CD4-positive, alpha-beta T cell treated with Interferon gamma for 1 hour (primary cell): ENCODE results near the gene GADD45GIP1.
"Not testable (repeated sequence)": the region's sequence is repeated elsewhere in the genome, so short reads cannot be mapped to it uniquely, and the experiment has no call there.

Source experiments
- DNase-seq: peaks from one replicate; pipeline ENCODE4 v3.0.0-alpha.2; 2020

Gene GADD45GIP1

GRCh38 chr19:12937927-12938778 lies 18.9 kb downstream of the GADD45GIP1 start, which contains the start of gene CALR:
CALR (plus strand) TSS chr19:12938609; CDS start chr19:12938680, 71 bp downstream.
- peak; percentile 99 for DNase-seq

- DNase-seq = peak; percentile 29
Measured at GRCh38 chr19:12937093-12937926, 19.7 kb downstream of the GADD45GIP1 start.

- DNase-seq = no peak
Measured at GRCh38 chr19:12936582-12936981, 20.4 kb downstream of the GADD45GIP1 start.

DNA sequence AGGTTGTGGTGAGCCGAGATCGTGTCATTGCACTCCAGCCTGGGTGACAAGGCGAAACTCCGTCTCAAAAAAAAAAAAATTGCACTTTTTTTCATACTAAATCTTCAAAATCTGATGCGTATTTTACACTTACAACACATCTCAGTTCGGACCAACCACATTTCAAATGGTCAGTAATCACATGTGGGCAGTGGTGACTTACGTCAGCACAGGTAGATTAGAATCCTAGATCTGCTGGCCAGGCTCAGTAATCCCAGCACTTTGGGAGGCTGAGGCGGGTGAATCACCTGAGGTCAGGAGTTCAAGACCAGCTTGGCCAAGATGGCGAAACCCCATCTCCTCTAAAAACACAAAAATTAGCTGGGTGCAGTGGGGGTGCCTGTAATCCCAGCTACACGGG lies 22.0 kb downstream of the GADD45GIP1 start:
- DNase-seq = no peak

DNA sequence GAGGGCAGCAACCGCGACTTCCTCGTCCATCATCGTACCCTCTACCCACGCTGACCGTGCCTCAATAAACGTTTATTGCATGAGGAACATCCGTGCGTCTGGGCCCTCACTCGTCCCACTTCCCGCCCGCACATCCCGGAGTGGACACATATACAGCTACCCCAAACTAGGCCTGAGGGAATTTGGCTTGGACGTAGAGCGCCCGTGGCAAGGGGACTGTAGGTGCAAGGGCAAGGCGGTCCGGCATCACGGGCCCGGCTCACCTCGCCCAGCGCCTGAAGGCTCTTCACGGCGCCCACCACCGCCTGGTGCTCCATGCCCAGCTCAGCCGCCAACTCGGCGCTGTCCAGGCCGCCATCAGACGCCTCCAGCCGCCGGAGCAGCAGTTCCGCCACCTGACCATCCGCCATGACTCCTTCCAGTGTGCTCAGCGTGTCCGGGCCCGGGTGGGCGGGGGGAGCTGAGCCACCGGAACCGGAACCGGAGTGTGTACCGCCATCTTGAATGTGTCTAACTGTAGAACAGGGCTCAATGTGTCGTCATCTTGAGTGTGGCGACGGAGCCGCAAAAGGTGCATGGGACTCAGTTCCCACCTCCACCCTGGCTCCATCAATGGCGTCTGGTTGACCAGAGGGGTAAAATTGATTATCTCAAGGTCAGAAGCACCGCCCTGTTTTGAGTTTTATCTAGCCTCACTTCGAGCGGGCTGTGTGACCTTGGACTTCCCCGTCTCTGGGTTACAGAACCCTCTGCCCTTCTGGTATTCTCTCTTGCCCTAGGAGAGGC lies 23.5 kb downstream of the GADD45GIP1 start, which contains the start of gene FARSA:
FARSA (minus strand) TSS at position 425 of the 786 bp plus-strand sequence; CDS start at position 410, 15 bp downstream.
- peak; percentile 88 for DNase-seq

- DNase-seq = no peak
Measured at GRCh38 chr19:12932392-12933286, 24.4 kb downstream of the GADD45GIP1 start.

- DNase-seq = no peak
Measured at GRCh38 chr19:12930002-12930645, 26.9 kb downstream of the GADD45GIP1 start.

- DNase-seq = no peak
Measured at GRCh38 chr19:12924621-12925310, 32.3 kb downstream of the GADD45GIP1 start.

GRCh38 chr19:12922959-12923358 lies 34.1 kb downstream of the GADD45GIP1 start:
- no peak for DNase-seq

- no peak for DNase-seq
Measured at GRCh38 chr19:12921047-12921446, 36.0 kb downstream of the GADD45GIP1 start.

DNA sequence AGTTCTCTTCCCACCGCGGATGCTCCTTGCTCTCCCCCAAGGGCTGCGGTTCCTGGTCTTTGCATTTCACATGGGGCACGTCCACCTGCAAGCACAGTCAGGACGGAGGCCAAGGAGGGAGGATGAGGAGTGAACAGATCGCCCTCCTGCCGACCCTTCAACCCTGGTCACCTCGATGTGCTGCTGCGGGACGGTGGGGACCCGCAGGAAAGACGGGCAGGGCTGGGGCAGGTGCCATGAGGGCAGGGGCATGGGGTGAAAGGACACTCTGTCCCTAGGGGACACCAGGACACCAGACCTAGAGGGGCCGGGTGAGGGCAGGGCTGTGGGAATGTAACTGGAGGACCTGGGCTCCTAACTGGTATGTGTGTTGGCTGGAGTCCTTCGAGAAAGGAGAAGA lies 38.8 kb downstream of the GADD45GIP1 start:
- no peak for DNase-seq

- not testable (repeated sequence) for DNase-seq
Measured at GRCh38 chr19:12915860-12916259, 41.2 kb downstream of the GADD45GIP1 start.

DNA sequence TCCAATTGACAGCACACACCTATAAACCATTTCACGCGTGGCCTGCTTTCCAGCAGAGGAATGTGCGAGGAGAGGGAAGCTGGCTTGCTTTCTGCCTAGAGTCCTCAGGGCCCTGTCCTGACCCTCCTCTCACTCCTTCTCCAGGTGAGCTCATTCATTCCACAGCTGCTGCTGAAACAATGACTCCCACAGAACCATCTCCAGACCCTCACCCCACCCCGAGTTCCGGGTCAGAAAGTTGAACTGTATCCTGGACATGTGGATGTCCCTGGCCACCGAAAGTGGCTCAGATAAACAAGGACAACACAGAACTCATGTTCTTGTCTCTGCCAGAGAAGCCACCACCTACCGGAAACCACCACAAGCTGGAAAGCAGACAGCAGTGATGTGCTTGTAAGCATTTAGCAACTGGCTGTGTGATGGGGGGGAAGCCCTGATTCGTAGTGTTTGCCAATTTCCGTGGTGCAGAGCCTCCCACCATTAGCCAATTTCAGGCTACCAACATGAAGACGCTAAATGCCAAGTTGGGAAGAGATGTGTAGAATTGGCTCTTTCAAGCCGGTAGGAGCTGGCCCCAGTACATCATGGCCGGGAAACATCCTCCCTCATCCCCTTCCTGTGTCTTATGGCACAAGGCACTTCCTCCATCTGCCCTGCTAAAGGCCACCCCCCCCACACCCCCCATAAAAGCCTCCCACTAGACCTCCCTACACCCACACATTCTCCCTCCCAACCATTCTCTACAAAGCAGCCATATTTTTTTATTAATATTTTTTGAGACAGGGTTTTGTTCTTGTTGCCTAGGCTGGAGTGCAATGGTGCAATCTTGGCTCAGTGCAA lies 43.0 kb downstream of the GADD45GIP1 start:
- peak; percentile 51 for DNase-seq

GRCh38 chr19:12913011-12913561 lies 43.9 kb downstream of the GADD45GIP1 start:
- no peak for DNase-seq

- DNase-seq = no peak
Measured at GRCh38 chr19:12912571-12912970, 44.5 kb downstream of the GADD45GIP1 start.

DNA sequence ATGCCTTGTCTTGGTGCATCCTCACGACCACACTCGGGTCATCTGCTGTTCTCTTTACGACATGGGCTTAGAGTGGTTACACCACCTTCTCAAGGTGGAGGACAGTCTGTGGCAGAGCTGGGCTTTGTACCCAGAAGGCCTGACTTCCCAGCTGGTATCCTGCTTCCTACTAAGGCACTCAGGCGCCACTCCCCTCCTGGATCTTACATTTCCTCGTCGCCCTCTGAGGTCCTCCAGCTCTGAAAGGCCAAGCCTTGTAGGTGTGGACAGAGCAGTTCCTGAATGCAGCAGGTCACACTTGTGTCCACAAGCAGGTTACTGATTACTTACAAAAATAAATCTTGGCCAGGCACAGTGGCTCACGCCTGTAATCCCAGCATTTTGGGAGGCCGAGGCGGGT lies 49.9 kb downstream of the GADD45GIP1 start:
- DNase-seq = no peak
